ENCODE results near the gene RNF19B.

- TF ChIP-seq POLR2A (IDR thresholded peaks at IDR 0.05; ENCODE audit: low read depth, low read length) (no peak), POLR2AphosphoS5 (IDR thresholded peaks at IDR 0.05; ENCODE audit: low read depth, low read length) (no peak)
Observed at GRCh38 chr1:32898056-32898455, 66.6 kb downstream of the RNF19B start.
